ENCODE results near the gene NT5C1A.

GRCh38 chr1:39653546-39654031 is 18.3 kb downstream of the NT5C1A start:
- peak; percentile 93 for TF ChIP-seq CTCF (conservative IDR thresholded peaks at IDR 0.05; ENCODE audit: low read length)
- no peak for TF ChIP-seq EZH2phosphoT487 (IDR thresholded peaks at IDR 0.05; ENCODE audit: borderline replicate concordance, low read depth, low read length)

All from OCI-LY7 (cell line).